Activated B cell treated with CpG ODN at 0.5 μM for 24 hours (primary cell): ENCODE results near the gene APBA2. TPM values are rescaled to one million over a fixed set of nuclear protein-coding genes. Genes with fewer than 3 reads are reported as not detected.

Experiments
- ATAC-seq: fragments of 200-7000 bp; cut with Tn5 transposase; one replicate; pipeline ENCODE4 v1.10.0; 2021; ENCODE audit warnings: low read depth, mild to moderate bottlenecking, moderate library complexity
- CTCF ChIA-PET: fragments of 350-600 bp; sonication (Branson Sonifier 250); formaldehyde crosslinking; loops from one replicate; lab custom pipeline; 2021; ENCODE audit warnings: antibody characterized with exemption; lab: Charles Lee
- POLR2A ChIA-PET: fragments of 350-600 bp; sonication (Branson Sonifier 250); formaldehyde crosslinking; loops from one replicate; lab custom pipeline; 2021; ENCODE audit warnings: antibody characterized with exemption; lab: Charles Lee
- DNase-seq: peaks from one replicate; pipeline ENCODE4 v3.0.0; 2022
- H3K27ac Mint-ChIP-seq: one replicate; pipeline ENCODE4 v1.8.0; 2020; ENCODE audit warnings: mixed read lengths
- H3K27me3 Mint-ChIP-seq: one replicate; pipeline ENCODE4 v1.8.0; 2021; ENCODE audit warnings: mixed read lengths
- H3K36me3 Mint-ChIP-seq: one replicate; pipeline ENCODE4 v1.8.0; 2021; ENCODE audit warnings: low read depth, mixed read lengths
- H3K4me1 Mint-ChIP-seq: one replicate; pipeline ENCODE4 v1.8.0; 2021; ENCODE audit warnings: mixed read lengths
- H3K4me3 Mint-ChIP-seq: one replicate; pipeline ENCODE4 v1.8.0; 2020; ENCODE audit warnings: mild to moderate bottlenecking, mixed read lengths
- H3K9me3 Mint-ChIP-seq: one replicate; pipeline ENCODE4 v1.8.0; 2020; ENCODE audit warnings: mixed read lengths
- intact Hi-C: fragments of 100-400 bp; cut with micrococcal nuclease; formaldehyde crosslinking; loops from one replicate; pipeline ENCODE4 v1.15.1; 2024
- total RNA-seq: library from RNA; stranded (reverse); gene quantifications from 2 replicates; pipeline ENCODE4 v1.2.3, GENCODE V29; 2022
- TF ChIP-seq, protein P1 (sequence below): fragments of 200-600 bp; IDR thresholded peaks from one replicate; pipeline ENCODE4 v1.8.0; 2022; ENCODE audit warnings: antibody characterized with exemption, mild to moderate bottlenecking

The APBA2 gene
- total RNA-seq, 1 donor from 2014 or later: not detected

- H3K4me1 Mint-ChIP-seq: no peaks in the 10 kb centered on the region
- H3K4me3 Mint-ChIP-seq: no peak overlapping the region
- ATAC-seq (no peak), DNase-seq (no peak)
- intact Hi-C loops: no loop called here
- ChIA-PET POLR2A (no interaction called here), CTCF (no interaction called here)
- no peaks in the 10 kb centered on the region for H3K9me3 Mint-ChIP-seq
- TF ChIP-seq, protein P1, sequence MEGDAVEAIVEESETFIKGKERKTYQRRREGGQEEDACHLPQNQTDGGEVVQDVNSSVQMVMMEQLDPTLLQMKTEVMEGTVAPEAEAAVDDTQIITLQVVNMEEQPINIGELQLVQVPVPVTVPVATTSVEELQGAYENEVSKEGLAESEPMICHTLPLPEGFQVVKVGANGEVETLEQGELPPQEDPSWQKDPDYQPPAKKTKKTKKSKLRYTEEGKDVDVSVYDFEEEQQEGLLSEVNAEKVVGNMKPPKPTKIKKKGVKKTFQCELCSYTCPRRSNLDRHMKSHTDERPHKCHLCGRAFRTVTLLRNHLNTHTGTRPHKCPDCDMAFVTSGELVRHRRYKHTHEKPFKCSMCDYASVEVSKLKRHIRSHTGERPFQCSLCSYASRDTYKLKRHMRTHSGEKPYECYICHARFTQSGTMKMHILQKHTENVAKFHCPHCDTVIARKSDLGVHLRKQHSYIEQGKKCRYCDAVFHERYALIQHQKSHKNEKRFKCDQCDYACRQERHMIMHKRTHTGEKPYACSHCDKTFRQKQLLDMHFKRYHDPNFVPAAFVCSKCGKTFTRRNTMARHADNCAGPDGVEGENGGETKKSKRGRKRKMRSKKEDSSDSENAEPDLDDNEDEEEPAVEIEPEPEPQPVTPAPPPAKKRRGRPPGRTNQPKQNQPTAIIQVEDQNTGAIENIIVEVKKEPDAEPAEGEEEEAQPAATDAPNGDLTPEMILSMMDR: no peak
- H3K36me3 Mint-ChIP-seq: no peaks in the 10 kb centered on the region
- peaks cover 5% of the 10 kb centered on the region for H3K27me3 Mint-ChIP-seq
- H3K27ac Mint-ChIP-seq: no peak overlapping the region
Measured at GRCh38 chr15:28944286-28944685, 58.5 kb downstream of the APBA2 start.

GRCh38 chr15:28944696-28945300 lies 59.0 kb downstream of the APBA2 start:
- ChIA-PET CTCF (no interaction called here), POLR2A (no interaction called here)
- TF ChIP-seq, protein P1: no peak
- Mint-ChIP-seq H3K4me3 (no peak overlapping the region), H3K36me3 (no peaks in the 10 kb centered on the region), H3K27ac (no peak overlapping the region), H3K4me1 (no peaks in the 10 kb centered on the region), H3K9me3 (no peaks in the 10 kb centered on the region), H3K27me3 (peaks cover 5% of the 10 kb centered on the region)
- intact Hi-C loops: no loop called here
- DNase-seq (no peak), ATAC-seq (no peak)

- TF ChIP-seq, protein P1: no peak
- Mint-ChIP-seq H3K36me3 (no peaks in the 10 kb centered on the region), H3K9me3 (no peaks in the 10 kb centered on the region), H3K4me1 (no peaks in the 10 kb centered on the region), H3K27ac (no peak overlapping the region), H3K27me3 (peaks cover 7% of the 10 kb centered on the region), H3K4me3 (no peak overlapping the region)
- POLR2A ChIA-PET: no interaction called here
- DNase-seq (no peak), ATAC-seq (no peak)
- intact Hi-C loops: no loop called here
- CTCF ChIA-PET: no interaction called here
Measured at GRCh38 chr15:28945626-28946230, 60.0 kb downstream of the APBA2 start.

DNA sequence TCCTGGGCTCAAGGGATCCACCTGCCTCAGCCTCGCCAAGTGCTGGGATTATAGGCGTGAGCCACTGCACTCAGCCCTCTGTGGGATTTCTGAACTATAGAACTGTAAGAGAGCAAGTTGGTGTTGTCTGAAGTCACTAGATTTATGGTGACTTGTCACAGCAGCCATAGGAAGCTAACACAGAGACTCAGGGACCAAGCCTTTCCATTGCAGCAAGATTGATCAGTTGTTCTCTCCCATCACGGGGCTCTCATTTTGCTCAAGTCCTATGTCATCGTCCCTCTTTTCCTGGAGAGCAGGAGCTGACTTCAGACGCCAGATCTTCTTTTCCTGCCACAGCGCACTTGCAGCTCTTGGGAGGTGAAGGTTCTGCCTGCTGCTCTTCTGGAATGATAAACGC lies 61.0 kb downstream of the APBA2 start:
- H3K36me3 Mint-ChIP-seq: no peaks in the 10 kb centered on the region
- ATAC-seq: no peak
- peaks cover 9% of the 10 kb centered on the region for H3K27me3 Mint-ChIP-seq
- TF ChIP-seq, protein P1: no peak
- intact Hi-C loops: no loop called here
- ChIA-PET CTCF (no interaction called here), POLR2A (no interaction called here)
- no peak overlapping the region for H3K27ac Mint-ChIP-seq
- no peak overlapping the region for H3K4me3 Mint-ChIP-seq
- H3K9me3 Mint-ChIP-seq: no peaks in the 10 kb centered on the region
- H3K4me1 Mint-ChIP-seq: no peaks in the 10 kb centered on the region
- DNase-seq: no peak

GRCh38 chr15:28947221-28947674 lies 61.5 kb downstream of the APBA2 start:
- no peak for ATAC-seq
- H3K4me1 Mint-ChIP-seq: no peaks in the 10 kb centered on the region
- ChIA-PET POLR2A (no interaction called here), CTCF (no interaction called here)
- H3K4me3 Mint-ChIP-seq: no peak overlapping the region
- TF ChIP-seq, protein P1: no peak
- H3K36me3 Mint-ChIP-seq: no peaks in the 10 kb centered on the region
- H3K9me3 Mint-ChIP-seq: no peaks in the 10 kb centered on the region
- peaks cover 9% of the 10 kb centered on the region for H3K27me3 Mint-ChIP-seq
- intact Hi-C loops: no loop called here
- no peak overlapping the region for H3K27ac Mint-ChIP-seq
- DNase-seq: no peak
